Activated CD4-positive, alpha-beta T cell treated with anti-CD3 and anti-CD28 coated beads for 36 hours (primary cell): ENCODE measurements around the gene PRAMEF33. TPM values are rescaled to one million over a fixed set of nuclear protein-coding genes. Genes with fewer than 3 reads are reported as not detected.
"Not testable (repeated sequence)": the region's sequence is repeated elsewhere in the genome, so short reads cannot be mapped to it uniquely, and the experiment has no call there.

Source experiments
- ATAC-seq: fragments of 200-7000 bp; cut with Tn5 transposase; one replicate; pipeline ENCODE4 v1.10.0; 2021; ENCODE audit warnings: mild to moderate bottlenecking, moderate library complexity
- CTCF ChIA-PET: fragments of 350-600 bp; sonication (Branson Sonifier 250); formaldehyde crosslinking; loops from one replicate; lab custom pipeline; 2021; ENCODE audit warnings: antibody characterized with exemption; lab: Charles Lee
- POLR2A ChIA-PET: fragments of 350-600 bp; sonication (Branson Sonifier 250); formaldehyde crosslinking; loops from one replicate; lab custom pipeline; 2021; ENCODE audit warnings: antibody characterized with exemption, inconsistent platforms; lab: Charles Lee
- DNase-seq: peaks from one replicate; pipeline ENCODE4 v3.0.0-alpha.2; 2020
- H3K27ac Mint-ChIP-seq: one replicate; pipeline ENCODE4 v1.8.0; 2021; ENCODE audit warnings: mixed read lengths
- H3K27me3 Mint-ChIP-seq: one replicate; pipeline ENCODE4 v1.8.0; 2021; ENCODE audit warnings: mixed read lengths
- H3K36me3 Mint-ChIP-seq: one replicate; pipeline ENCODE4 v1.8.0; 2021; ENCODE audit warnings: low read depth, mixed read lengths
- H3K4me1 Mint-ChIP-seq: one replicate; pipeline ENCODE4 v1.8.0; 2021; ENCODE audit warnings: mixed read lengths
- H3K4me3 Mint-ChIP-seq: one replicate; pipeline ENCODE4 v1.8.0; 2021; ENCODE audit warnings: mild to moderate bottlenecking, moderate library complexity, mixed read lengths
- H3K9me3 Mint-ChIP-seq: one replicate; pipeline ENCODE4 v1.8.0; 2021; ENCODE audit warnings: low read depth, mixed read lengths
- intact Hi-C, 2 experiments: fragments of 100-400 bp; cut with DNase I in 1 of 2; cut with micrococcal nuclease in 1 of 2; formaldehyde crosslinking; loops; one replicate each; pipeline versions ENCODE4 v1.14.2 to v1.15.1; 2022 to 2024; cut with DNase I, micrococcal nuclease
- total RNA-seq, 2 experiments: library from RNA; stranded (reverse); gene quantifications; one replicate each; pipeline ENCODE4 v1.2.3, GENCODE V29; 2021

The PRAMEF33 gene
- not detected for total RNA-seq

GRCh38 chr1:13303239-13303638 lies at the start of gene PRAMEF33:
TSS of gene PRAMEF33 (plus strand) at chr1:13303539. CDS start at chr1:13305955, 2,416 bp downstream.
- H3K27ac Mint-ChIP-seq, POLR2A ChIA-PET, DNase-seq, CTCF ChIA-PET, H3K9me3 Mint-ChIP-seq, H3K4me3 Mint-ChIP-seq, H3K27me3 Mint-ChIP-seq, ATAC-seq, H3K36me3 Mint-ChIP-seq, H3K4me1 Mint-ChIP-seq, intact Hi-C loops: not testable (repeated sequence)

- H3K27me3 Mint-ChIP-seq, DNase-seq, ATAC-seq, H3K4me1 Mint-ChIP-seq, intact Hi-C loops, H3K4me3 Mint-ChIP-seq, POLR2A ChIA-PET, H3K27ac Mint-ChIP-seq, H3K36me3 Mint-ChIP-seq, H3K9me3 Mint-ChIP-seq, CTCF ChIA-PET: not testable (repeated sequence)
These were observed 49.4 kb upstream of the PRAMEF33 start, which contains the start of gene PRAMEF5 for GRCh38 chr1:13253898-13254297. TSS of gene PRAMEF5 (plus strand) at chr1:13254198. CDS start at chr1:13259269, 5,071 bp downstream.

- H3K27ac Mint-ChIP-seq, ATAC-seq, H3K4me3 Mint-ChIP-seq, POLR2A ChIA-PET, CTCF ChIA-PET, H3K36me3 Mint-ChIP-seq, H3K4me1 Mint-ChIP-seq, DNase-seq, H3K9me3 Mint-ChIP-seq, H3K27me3 Mint-ChIP-seq, intact Hi-C loops: not testable (repeated sequence)
These were observed 38.2 kb upstream of the PRAMEF33 start for GRCh38 chr1:13265124-13265523.

- ATAC-seq, POLR2A ChIA-PET, H3K9me3 Mint-ChIP-seq, H3K36me3 Mint-ChIP-seq, H3K4me1 Mint-ChIP-seq, intact Hi-C loops, DNase-seq, H3K4me3 Mint-ChIP-seq, H3K27me3 Mint-ChIP-seq, H3K27ac Mint-ChIP-seq, CTCF ChIA-PET: not testable (repeated sequence)
These were observed 26.3 kb upstream of the PRAMEF33 start for GRCh38 chr1:13277016-13277415.

GRCh38 chr1:13279617-13280016 lies 23.7 kb upstream of the PRAMEF33 start:
- H3K27ac Mint-ChIP-seq, H3K4me3 Mint-ChIP-seq, H3K36me3 Mint-ChIP-seq, DNase-seq, CTCF ChIA-PET, ATAC-seq, H3K9me3 Mint-ChIP-seq, intact Hi-C loops, H3K4me1 Mint-ChIP-seq, H3K27me3 Mint-ChIP-seq, POLR2A ChIA-PET: not testable (repeated sequence)

- H3K4me1 Mint-ChIP-seq, H3K4me3 Mint-ChIP-seq, H3K27me3 Mint-ChIP-seq, H3K9me3 Mint-ChIP-seq, POLR2A ChIA-PET, DNase-seq, CTCF ChIA-PET, intact Hi-C loops, ATAC-seq, H3K36me3 Mint-ChIP-seq, H3K27ac Mint-ChIP-seq: not testable (repeated sequence)
These were observed 18.3 kb upstream of the PRAMEF33 start, which contains the start of gene PRAMEF8 for GRCh38 chr1:13285037-13285436. TSS of gene PRAMEF8 (minus strand) at chr1:13285137. CDS start at chr1:13284091, 1,046 bp downstream.

GRCh38 chr1:13289030-13289429 lies 14.3 kb upstream of the PRAMEF33 start:
- ATAC-seq, H3K36me3 Mint-ChIP-seq, H3K27me3 Mint-ChIP-seq, DNase-seq, intact Hi-C loops, H3K9me3 Mint-ChIP-seq, H3K4me3 Mint-ChIP-seq, CTCF ChIA-PET, H3K4me1 Mint-ChIP-seq, POLR2A ChIA-PET, H3K27ac Mint-ChIP-seq: not testable (repeated sequence)

- ATAC-seq, CTCF ChIA-PET, H3K36me3 Mint-ChIP-seq: not testable (repeated sequence)
These were observed 6.0 kb upstream of the PRAMEF33 start for GRCh38 chr1:13297216-13297931.

GRCh38 chr1:13298699-13299098 lies 4.6 kb upstream of the PRAMEF33 start:
- H3K4me3 Mint-ChIP-seq, H3K27me3 Mint-ChIP-seq, CTCF ChIA-PET, ATAC-seq, intact Hi-C loops, H3K9me3 Mint-ChIP-seq, POLR2A ChIA-PET, H3K27ac Mint-ChIP-seq, H3K4me1 Mint-ChIP-seq, DNase-seq, H3K36me3 Mint-ChIP-seq: not testable (repeated sequence)

More at GRCh38 chr1:13297216-13297931, 6.0 kb upstream of the PRAMEF33 start:
- H3K4me1 Mint-ChIP-seq, DNase-seq, H3K27ac Mint-ChIP-seq, H3K27me3 Mint-ChIP-seq, intact Hi-C loops, H3K9me3 Mint-ChIP-seq, POLR2A ChIA-PET, H3K4me3 Mint-ChIP-seq: not testable (repeated sequence)

GRCh38 chr1:13302197-13302596 lies 1.1 kb upstream of the PRAMEF33 start:
- CTCF ChIA-PET, POLR2A ChIA-PET, H3K36me3 Mint-ChIP-seq, H3K4me3 Mint-ChIP-seq, ATAC-seq, DNase-seq, H3K9me3 Mint-ChIP-seq, intact Hi-C loops, H3K27me3 Mint-ChIP-seq, H3K27ac Mint-ChIP-seq, H3K4me1 Mint-ChIP-seq: not testable (repeated sequence)

- POLR2A ChIA-PET, H3K27me3 Mint-ChIP-seq, H3K9me3 Mint-ChIP-seq, H3K36me3 Mint-ChIP-seq, H3K27ac Mint-ChIP-seq, H3K4me3 Mint-ChIP-seq, DNase-seq, intact Hi-C loops, CTCF ChIA-PET, H3K4me1 Mint-ChIP-seq, ATAC-seq: not testable (repeated sequence)
These were observed 11.9 kb downstream of the PRAMEF33 start, which contains the start of gene PRAMEF15 for GRCh38 chr1:13315281-13315680. TSS of gene PRAMEF15 (plus strand) at chr1:13315581. CDS start at chr1:13318408, 2,827 bp downstream.

GRCh38 chr1:13342496-13342895 lies 39.2 kb downstream of the PRAMEF33 start:
- DNase-seq, intact Hi-C loops, POLR2A ChIA-PET, CTCF ChIA-PET, H3K36me3 Mint-ChIP-seq, H3K27ac Mint-ChIP-seq, ATAC-seq, H3K9me3 Mint-ChIP-seq, H3K4me1 Mint-ChIP-seq, H3K27me3 Mint-ChIP-seq, H3K4me3 Mint-ChIP-seq: not testable (repeated sequence)
